GM12878 (cell line): ENCODE measurements around the gene FCHSD2. TPM values are rescaled to one million over a fixed set of nuclear protein-coding genes. Genes with fewer than 3 reads are reported as not detected.

Source experiments
- ATAC-seq: fragments of 200-7000 bp; cut with Tn5 transposase; 3 replicates; pipeline ENCODE4 v1.9.1; 2020; ENCODE audit warnings: mild to moderate bottlenecking, moderate library complexity
- BruUV-seq: library from RNA; stranded (reverse); fragments of 400-500 nt; replicated peaks from 2 replicates; lab custom pipeline; 2021; lab: Mats Ljungman, UMichigan
- CTCF ChIA-PET: fragments of 300-600 bp; sonication (Branson Sonifier 250); formaldehyde crosslinking; extraction: SDS; loops from one replicate; lab custom pipeline; 2021; ENCODE audit warnings: inconsistent platforms; lab: Yijun Ruan, JAX
- POLR2A ChIA-PET: fragments of 350-600 bp; formaldehyde crosslinking; extraction: SDS; loops from one replicate; lab custom pipeline; 2021; ENCODE audit warnings: inconsistent platforms; lab: Charles Lee
- RAD21 ChIA-PET: fragments of 300-600 bp; sonication (Branson Sonifier 250); formaldehyde crosslinking; loops from one replicate; lab custom pipeline; 2023; ENCODE audit warnings: antibody characterized with exemption; ENCODE audit not compliant: unreplicated experiment; lab: Charles Lee
- SMC1A ChIA-PET: fragments of 300-600 bp; sonication (Branson Sonifier 250); formaldehyde crosslinking; loops from one replicate; lab custom pipeline; 2023; ENCODE audit not compliant: unreplicated experiment, uncharacterized antibody; lab: Charles Lee
- DNase-seq: peaks from one replicate; pipeline ENCODE4 v3.0.0-alpha.2; 2011; ENCODE audit warnings: low read depth, low spot score
- FAIRE-seq: peaks from 3 replicates; lab custom pipeline; 2011; peaks lifted over from hg19 to GRCh38; lab: Jason Lieb, UNC
- H2AFZ ChIP-seq: 2 replicates; pipeline ENCODE4 v1.6.0; 2011; ENCODE audit warnings: low read depth, low read length, control low read depth; ENCODE audit not compliant: control insufficient read depth
- H3K27ac ChIP-seq: 2 replicates; pipeline ENCODE4 v1.5.1; 2011; ENCODE audit warnings: control low read depth; ENCODE audit not compliant: control insufficient read depth, insufficient read depth
- H3K27me3 ChIP-seq, 2 experiments: replicated peaks in 1 of 2; 2 replicates each; pipeline versions ENCODE4 v1.6.0 to v1.6.1; 2011; ENCODE audit warnings: low read length in 1 of 2; ENCODE audit not compliant: control insufficient read depth in 2 of 2, insufficient read depth in 2 of 2
- H3K36me3 ChIP-seq, 2 experiments: 2 replicates each; pipeline ENCODE4 v1.5.1; 2011; ENCODE audit warnings: low read length in 1 of 2; ENCODE audit not compliant: control insufficient read depth in 2 of 2, insufficient read depth in 2 of 2
- H3K4me1 ChIP-seq: 2 replicates; pipeline ENCODE4 v1.6.1; 2011; ENCODE audit warnings: mild to moderate bottlenecking, low read length, moderate library complexity, mixed read lengths; ENCODE audit not compliant: control insufficient read depth, insufficient read depth
- H3K4me2 ChIP-seq: 2 replicates; pipeline ENCODE4 v1.6.0; 2011; ENCODE audit warnings: control low read depth; ENCODE audit not compliant: control insufficient read depth, insufficient read depth
- H3K4me3 ChIP-seq: fragments of 200-600 bp; sonication (generic); 2 replicates; pipeline ENCODE4 v1.5.1; 2016
- H3K79me2 ChIP-seq: 2 replicates; pipeline ENCODE4 v1.6.0; 2011; ENCODE audit warnings: low read length; ENCODE audit not compliant: control insufficient read depth, insufficient read depth
- H3K9ac ChIP-seq: 2 replicates; pipeline ENCODE4 v1.8.0; 2011; ENCODE audit warnings: low read length, control low read depth, mixed read lengths; ENCODE audit not compliant: control insufficient read depth, insufficient read depth
- H3K9me3 ChIP-seq: replicated peaks from 3 replicates; pipeline ENCODE4 v1.5.1; 2011; ENCODE audit warnings: mild to moderate bottlenecking, low read length; ENCODE audit not compliant: control insufficient read depth, insufficient read depth
- H4K20me1 ChIP-seq: 2 replicates; pipeline ENCODE4 v1.6.0; 2011; ENCODE audit not compliant: control insufficient read depth, insufficient read depth
- HDAC6 ChIP-seq: fragments of 200-600 bp; sonication (generic); IDR thresholded peaks from one replicate; pipeline ENCODE4 v1.8.0; 2017; ENCODE audit warnings: antibody characterized with exemption; ENCODE audit not compliant: unreplicated experiment
- IKZF2 ChIP-seq, 2 experiments: fragments of 450-650 bp; IDR thresholded peaks; 2 replicates each; pipeline ENCODE4 v1.6.1; 2017; ENCODE audit warnings: mild to moderate bottlenecking in 2 of 2, moderate library complexity in 2 of 2
- JUND ChIP-seq: IDR thresholded peaks from 2 replicates; pipeline ENCODE4 v1.6.1; 2012; ENCODE audit warnings: low read depth, mild to moderate bottlenecking, low read length, improper control_type of control experiment, moderate library complexity
- MAX ChIP-seq: IDR thresholded peaks from 2 replicates; pipeline ENCODE4 v1.6.1; 2012; ENCODE audit warnings: low read depth, low read length, improper control_type of control experiment
- MEF2A ChIP-seq: IDR thresholded peaks from 2 replicates; pipeline ENCODE4 v1.6.1; 2011; ENCODE audit warnings: low read depth, mild to moderate bottlenecking, low read length, moderate library complexity; ENCODE audit not compliant: insufficient read depth
- PKNOX1 ChIP-seq: fragments of 450-650 bp; IDR thresholded peaks from 2 replicates; pipeline ENCODE4 v1.6.1; 2016; ENCODE audit warnings: mild to moderate bottlenecking
- RELA ChIP-seq: fragments of 450-650 bp; IDR thresholded peaks from 2 replicates; pipeline ENCODE4 v1.8.0; 2014; ENCODE audit warnings: borderline replicate concordance; ENCODE audit not compliant: partially characterized antibody
- SKIL ChIP-seq: fragments of 450-650 bp; IDR thresholded peaks from 2 replicates; pipeline ENCODE4 v1.6.1; 2017; ENCODE audit warnings: mild to moderate bottlenecking, low read depth, inconsistent platforms; ENCODE audit not compliant: poor library complexity, severe bottlenecking
- SUZ12 ChIP-seq: fragments of 200-600 bp; sonication (generic); IDR thresholded peaks from one replicate; pipeline ENCODE4 v1.6.1; 2018; ENCODE audit warnings: antibody characterized with exemption, mild to moderate bottlenecking; ENCODE audit not compliant: unreplicated experiment
- TCF7 ChIP-seq: IDR thresholded peaks from 2 replicates; pipeline ENCODE4 v1.6.1; 2014; ENCODE audit warnings: antibody characterized with exemption, borderline replicate concordance
- YY1 ChIP-seq: IDR thresholded peaks from 2 replicates; pipeline ENCODE4 v1.6.1; 2011; ENCODE audit warnings: low read depth, mild to moderate bottlenecking, low read length
- ZBED1 ChIP-seq: IDR thresholded peaks from 2 replicates; pipeline ENCODE4 v1.6.1; 2016; ENCODE audit warnings: borderline replicate concordance
- ZNF207 ChIP-seq: fragments of 450-650 bp; IDR thresholded peaks from 2 replicates; pipeline ENCODE4 v1.6.1; 2014; ENCODE audit warnings: antibody characterized with exemption, mild to moderate bottlenecking, borderline replicate concordance
- WGBS: methylation state at CpG from one replicate; pipeline ENCODE4 v1.1.6; 2016; ENCODE audit warnings: low lambda C conversion rate; ENCODE audit not compliant: insufficient replicate concordance, insufficient coverage; ENCODE audit errors: missing lambda C conversion rate; 5-methylcytosine and 5-hydroxymethylcytosine counted together
- in situ Hi-C: fragments of 300-500 bp; cut with MboI; formaldehyde crosslinking; loops from 9 replicates; pipeline ENCODE4 v1.14.3; 2018; ENCODE audit warnings: mixed read lengths
- intact Hi-C: fragments of 100-400 bp; cut with micrococcal nuclease; formaldehyde crosslinking; loops from one replicate; pipeline ENCODE4 v1.14.2; 2022; ENCODE audit not compliant: unreplicated experiment
- polyA plus RNA-seq, 11 experiments: library from polyadenylated mRNA; depleted of rRNA in 4 of 11; unstranded in 6 of 11; stranded (reverse) in 5 of 11; fragments of >200 nt; fragmentation: Nextera tagmentation in 4 of 11; fragmentation: Illumina TruSeq in 1 of 11; extraction: Ambion mirVana in 4 of 11; extraction: Trizol in 1 of 11; gene quantifications; 1 replicate in 1 of 11; 2 replicates in 10 of 11; pipeline versions ENCODE4 v1.2.1 to v1.2.3, GENCODE V29; 2011 to 2016; ENCODE audit warnings: inconsistent platforms in 2 of 11, missing spikeins in 2 of 11, low read depth in 1 of 11
- total RNA-seq, 4 experiments: library from RNA; depleted of rRNA in 3 of 4; stranded (reverse); fragments of >200 nt in 3 of 4; fragmentation: Illumina TruSeq in 1 of 4; extraction: Trizol in 1 of 4; gene quantifications; 2 replicates each; pipeline versions ENCODE4 v1.2.1 to v1.2.3, GENCODE V29; 2013 to 2021

FCHSD2 gene
- total and polyA plus RNA-seq, 10 of the 15 experiments (the other 5 are each of a cell fraction or from before 2014, with no cell fraction given), result 13.2 to 89.8 (median 47.8) TPM

GRCh38 chr11:73116636-73117035 is 25.5 kb downstream of the FCHSD2 start:
- Histone ChIP-seq H3K4me1 (no peaks in the 10 kb centered on the region), H3K27me3 (no peaks in the 10 kb centered on the region), H3K36me3 (peaks cover 21 to 24% of the 10 kb centered on the region in 2 experiments), H3K4me3 (no peak overlapping the region), H3K79me2 (peaks cover 45% of the 10 kb centered on the region), H3K27ac (no peak overlapping the region), H2AFZ (no peak overlapping the region), H3K9ac (no peak overlapping the region), H3K4me2 (no peak overlapping the region), H3K9me3 (peaks cover 13% of the 10 kb centered on the region; the same call in 2 of the 3 replicates), H4K20me1 (no peaks in the 10 kb centered on the region; the same call in 1 of the 2 replicates)
- intact Hi-C loops, result no loop called here
- no peak for TF ChIP-seq ZNF207
- TF ChIP-seq YY1, result no peak
- no peak for TF ChIP-seq SKIL
- no peak for TF ChIP-seq HDAC6
- no peak for TF ChIP-seq MEF2A
- TF ChIP-seq TCF7, result no peak
- no peak for TF ChIP-seq IKZF2 (IDR thresholded peaks at IDR 0.05)
- TF ChIP-seq JUND, result no peak
- no peak for TF ChIP-seq ZBED1
- no peak for TF ChIP-seq RELA
- TF ChIP-seq MAX, result no peak
- TF ChIP-seq SUZ12, result no peak
- TF ChIP-seq PKNOX1, result no peak
- 95% methylated on average over 8 of the region's 8 CpGs for WGBS
- ChIA-PET CTCF (interaction anchor here (0.6 to 1.2 kb wide), 4 partner anchors 10 to 1275 kb away, joined by 3 to 5 read pairs (median 4); no protein-coding TSS in a partner anchor), RAD21 (interaction anchor here (0.8 to 1.4 kb wide), 2 partner anchors 21 to 59 kb away, joined by 3 to 4 read pairs; no protein-coding TSS in a partner anchor), POLR2A (no interaction called here), SMC1A (interaction anchor here (0.7 to 3.3 kb wide), 10 partner anchors 8 to 217 kb away, joined by 3 to 10 read pairs (median 4); no protein-coding TSS in a partner anchor)
- no peak for DNase-seq
- no peak for ATAC-seq
- no peak for FAIRE-seq
- no TSS peak for BruUV-seq
- in situ Hi-C loops, result no loop called here
